Measurements from ENCODE around the gene USH1G.
A peak's percentile ranks its signal among the peaks of the same experiment; 100 is the strongest.
"Not testable (repeated sequence)": the region's sequence is repeated elsewhere in the genome, so short reads cannot be mapped to it uniquely, and the experiment has no call there.

USH1G gene

DNA sequence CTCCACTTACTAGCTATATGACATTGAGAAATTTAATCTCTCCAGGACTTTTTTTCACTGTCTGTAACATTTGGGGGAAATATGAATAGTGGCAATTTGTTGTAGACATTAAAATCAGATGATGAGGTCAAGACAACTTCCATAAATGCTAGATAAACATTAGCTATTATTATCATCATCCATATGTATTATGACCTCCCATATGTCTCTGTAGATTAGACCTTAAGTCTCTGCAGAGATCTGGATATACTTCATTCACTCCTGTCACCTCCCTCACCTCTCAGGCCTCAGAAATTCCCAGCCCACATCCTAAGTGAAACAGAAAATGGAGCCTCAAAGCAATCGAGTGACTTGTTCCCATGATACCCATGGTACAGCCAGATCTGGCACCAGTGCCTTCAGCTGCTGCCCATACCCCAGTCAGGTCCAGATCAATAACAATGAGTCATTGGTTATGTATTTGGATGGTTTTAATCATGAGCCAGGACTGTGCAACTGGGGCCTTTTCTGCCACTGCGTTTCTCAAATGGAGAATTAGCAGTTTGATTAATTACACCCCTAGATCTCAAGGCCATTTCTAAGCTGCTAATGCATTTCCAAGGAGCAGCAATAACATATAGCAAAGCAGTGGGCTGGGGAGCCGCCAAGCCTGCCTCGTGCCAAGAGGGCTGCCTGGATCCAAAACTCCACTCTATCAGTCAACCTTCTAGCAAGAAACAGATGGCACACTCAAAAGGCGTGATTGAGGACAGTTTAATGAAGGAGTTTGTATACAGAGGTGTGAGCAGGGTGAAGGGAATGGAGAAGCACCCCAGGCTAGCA is 47.7 kb downstream of the USH1G start:
- DNase-seq (ENCODE audit: low read depth, low spot score), result no peak

- DNase-seq (ENCODE audit: low read depth, low spot score), result no peak
Observed at GRCh38 chr17:74874615-74875037, 48.4 kb downstream of the USH1G start.

DNA sequence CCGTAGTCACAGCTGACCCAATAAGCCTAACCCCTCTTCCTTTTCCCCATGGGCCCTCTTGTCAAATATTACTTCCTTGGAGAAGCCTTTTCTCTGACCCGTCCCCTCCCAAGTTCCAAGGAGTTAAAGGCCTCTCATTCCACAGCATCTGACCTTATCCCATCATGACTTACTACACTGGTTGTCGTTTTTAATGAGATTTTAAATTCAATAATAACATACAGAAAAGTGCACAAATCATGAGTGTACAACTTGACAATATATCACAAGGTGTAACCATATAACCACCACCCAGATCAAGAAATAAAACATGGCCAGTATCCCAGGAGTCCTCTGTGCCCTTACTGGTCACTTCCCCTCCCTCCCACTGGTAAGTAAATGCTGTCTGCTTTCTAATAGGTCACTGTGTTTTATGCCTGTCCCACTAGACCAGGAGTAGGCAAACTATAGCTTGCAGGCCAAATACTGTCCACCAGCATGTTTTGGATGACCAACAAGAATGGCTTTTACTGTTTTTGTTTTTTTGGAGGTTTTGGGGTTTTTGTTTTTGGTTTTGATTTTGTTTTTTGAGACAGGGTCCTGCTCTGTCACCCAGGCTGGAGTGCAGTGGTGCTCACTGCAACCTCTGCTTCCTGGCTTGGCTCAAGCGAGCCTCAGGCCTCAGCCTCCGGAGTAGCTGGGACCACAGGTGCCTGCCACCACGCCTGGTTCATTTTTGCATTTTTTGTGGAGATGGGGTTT is 49.0 kb downstream of the USH1G start:
- no peak for DNase-seq (ENCODE audit: low read depth, low spot score)

GRCh38 chr17:74873037-74873873 is 49.8 kb downstream of the USH1G start:
- DNase-seq (ENCODE audit: low read depth, low spot score), result peak; percentile 100

GRCh38 chr17:74872313-74873036 is 50.6 kb downstream of the USH1G start, which contains the start of gene FDXR:
TSS of gene FDXR (minus strand) at chr17:74872994. CDS start at chr17:74872944, 50 bp downstream.
- DNase-seq (ENCODE audit: low read depth, low spot score), result no peak

GRCh38 chr17:74871356-74872076 is 51.5 kb downstream of the USH1G start:
- DNase-seq (ENCODE audit: low read depth, low spot score), result no peak

GRCh38 chr17:74870512-74870911 is 52.5 kb downstream of the USH1G start:
- no peak for DNase-seq (ENCODE audit: low read depth, low spot score)

GRCh38 chr17:74870028-74870427 is 53.0 kb downstream of the USH1G start:
- not testable (repeated sequence) for DNase-seq (ENCODE audit: low read depth, low spot score)

- DNase-seq (ENCODE audit: low read depth, low spot score), result no peak
Observed at GRCh38 chr17:74868908-74869255, 54.2 kb downstream of the USH1G start.

GRCh38 chr17:74868251-74868907 is 54.7 kb downstream of the USH1G start:
- DNase-seq (ENCODE audit: low read depth, low spot score), result no peak

GRCh38 chr17:74866198-74866835 is 56.7 kb downstream of the USH1G start:
- no peak for DNase-seq (ENCODE audit: low read depth, low spot score)

Measured in ELF-1 (cell line).